HepG2 (cell line): ENCODE measurements around the gene TMEM59. TPM values are rescaled to one million over a fixed set of nuclear protein-coding genes. Genes with fewer than 3 reads are reported as not detected.
A peak's percentile ranks its signal among the peaks of the same experiment; 100 is the strongest.

Experiments
- BRCA1 ChIP-seq: sonication (generic); formaldehyde crosslinking; IDR thresholded peaks from 2 replicates; pipeline ENCODE4 v1.4.0; 2020; ENCODE audit warnings: missing genetic modification reagents
- CCDC6 ChIP-seq: sonication (generic); formaldehyde crosslinking; IDR thresholded peaks from 2 replicates; pipeline ENCODE4 v1.8.1; 2022; ENCODE audit warnings: mild to moderate bottlenecking, missing genetic modification reagents, moderate library complexity
- CREB1 ChIP-seq, 2 experiments: fragments of 450-650 bp in 1 of 2; IDR thresholded peaks; 2 replicates each; pipeline ENCODE4 v1.6.1; 2016 to 2017; ENCODE audit warnings: control low read depth in 1 of 2, mild to moderate bottlenecking in 1 of 2, missing compliant biosample characterization in 1 of 2, missing genetic modification characterization in 1 of 2
- ELF1 ChIP-seq: sonication (generic); formaldehyde crosslinking; IDR thresholded peaks from 2 replicates; pipeline ENCODE4 v1.4.0; 2020; ENCODE audit warnings: missing genetic modification reagents
- ELF3 ChIP-seq: IDR thresholded peaks from 2 replicates; pipeline ENCODE4 v1.6.1; 2016; ENCODE audit warnings: missing genetic modification reagents, missing compliant biosample characterization
- FOSL2 ChIP-seq: sonication (generic); formaldehyde crosslinking; IDR thresholded peaks from 2 replicates; pipeline ENCODE4 v1.4.0; 2020; ENCODE audit warnings: missing genetic modification reagents
- FOXA3 ChIP-seq: IDR thresholded peaks from 2 replicates; pipeline ENCODE4 v1.6.1; 2016; ENCODE audit warnings: missing genetic modification reagents, missing compliant biosample characterization
- GABPB1 ChIP-seq: IDR thresholded peaks from 2 replicates; pipeline ENCODE4 v1.6.1; 2016; ENCODE audit warnings: mild to moderate bottlenecking, missing genetic modification reagents, moderate library complexity, missing compliant biosample characterization
- JUND ChIP-seq: sonication (generic); formaldehyde crosslinking; IDR thresholded peaks from 2 replicates; pipeline ENCODE4 v1.8.0; 2022; ENCODE audit warnings: mild to moderate bottlenecking, missing genetic modification reagents
- KAT8 ChIP-seq: IDR thresholded peaks from 2 replicates; pipeline ENCODE4 v1.6.1; 2016; ENCODE audit warnings: missing genetic modification reagents, missing compliant biosample characterization
- NCOA2 ChIP-seq: sonication (generic); formaldehyde crosslinking; IDR thresholded peaks from 2 replicates; pipeline ENCODE4 v1.8.0; 2022; ENCODE audit warnings: inconsistent platforms
- NR2C2 ChIP-seq: sonication (generic); formaldehyde crosslinking; IDR thresholded peaks from 2 replicates; pipeline ENCODE4 v1.4.0; 2020; ENCODE audit warnings: missing genetic modification reagents, mild to moderate bottlenecking, moderate library complexity, borderline replicate concordance
- PHF20 ChIP-seq: sonication (generic); formaldehyde crosslinking; IDR thresholded peaks from 2 replicates; pipeline ENCODE4 v1.5.0; 2020; ENCODE audit warnings: mild to moderate bottlenecking, missing genetic modification reagents
- REPIN1 ChIP-seq: sonication (generic); formaldehyde crosslinking; IDR thresholded peaks from 2 replicates; pipeline ENCODE4 v1.8.0; 2022; ENCODE audit warnings: missing genetic modification reagents, low read depth, mild to moderate bottlenecking, borderline replicate concordance
- THAP11 ChIP-seq: IDR thresholded peaks from 2 replicates; pipeline ENCODE4 v1.6.1; 2016; ENCODE audit warnings: missing biosample characterization, missing genetic modification reagents
- ZKSCAN1 ChIP-seq: fragments of 150-350 bp; IDR thresholded peaks from 2 replicates; pipeline ENCODE4 v1.6.1; 2014; ENCODE audit warnings: low read length
- ZMYM4 ChIP-seq: sonication (generic); formaldehyde crosslinking; IDR thresholded peaks from 2 replicates; pipeline ENCODE4 v1.8.1; 2023; ENCODE audit warnings: mild to moderate bottlenecking, missing genetic modification reagents
- ZNF124 ChIP-seq: sonication (generic); formaldehyde crosslinking; IDR thresholded peaks from 2 replicates; pipeline ENCODE4 v1.4.0; 2020; ENCODE audit warnings: missing genetic modification reagents
- ZNF256 ChIP-seq: sonication (generic); formaldehyde crosslinking; conservative IDR thresholded peaks from 2 replicates; pipeline ENCODE4 v1.4.0; 2020; ENCODE audit warnings: missing genetic modification reagents
- ZNF768 ChIP-seq: sonication (generic); formaldehyde crosslinking; IDR thresholded peaks from 2 replicates; pipeline ENCODE4 v1.4.0; 2020; ENCODE audit warnings: missing genetic modification reagents
- polyA plus RNA-seq, 8 experiments: library from polyadenylated mRNA; depleted of rRNA in 3 of 8; stranded (reverse) in 7 of 8; unstranded in 1 of 8; fragments of >200 nt; fragmentation: Illumina TruSeq in 4 of 8; extraction: Trizol in 4 of 8; gene quantifications; 2 replicates each; pipeline versions ENCODE4 v1.2.1 to v1.2.3, GENCODE V29; 2011 to 2016; ENCODE audit warnings: low read depth in 4 of 8, missing spikeins in 1 of 8, mixed read lengths in 1 of 8; ENCODE audit not compliant: insufficient read depth in 1 of 8
- total RNA-seq, 5 experiments: library from RNA; depleted of rRNA; stranded (reverse); fragments of >200 nt; fragmentation: Illumina TruSeq; extraction: Trizol; gene quantifications; 2 replicates each; pipeline ENCODE4 v1.2.3, GENCODE V29; 2016; ENCODE audit warnings: low read depth in 1 of 5
- TF ChIP-seq, protein P1 (sequence below): sonication (generic); formaldehyde crosslinking; IDR thresholded peaks from 2 replicates; pipeline ENCODE4 v1.4.0; 2020; ENCODE audit warnings: missing genetic modification reagents, borderline replicate concordance
- TF ChIP-seq, protein P2 (sequence below): sonication (generic); formaldehyde crosslinking; IDR thresholded peaks from 2 replicates; pipeline ENCODE4 v1.9.0; 2022; ENCODE audit warnings: missing genetic modification reagents, mild to moderate bottlenecking, borderline replicate concordance
- TF ChIP-seq, protein P3 (sequence below): sonication (generic); formaldehyde crosslinking; IDR thresholded peaks from 2 replicates; pipeline ENCODE4 v1.4.0; 2020; ENCODE audit warnings: mild to moderate bottlenecking, missing genetic modification reagents
- TF ChIP-seq, protein P4 (sequence below): IDR thresholded peaks from 2 replicates; pipeline ENCODE4 v1.6.1; 2016; ENCODE audit warnings: missing compliant biosample characterization, missing genetic modification reagents, borderline replicate concordance

Gene TMEM59
- total and polyA plus RNA-seq, 2 of the 13 experiments (the other 11 are each of a cell fraction or from before 2014, with no cell fraction given), result 147 to 363 TPM

DNA sequence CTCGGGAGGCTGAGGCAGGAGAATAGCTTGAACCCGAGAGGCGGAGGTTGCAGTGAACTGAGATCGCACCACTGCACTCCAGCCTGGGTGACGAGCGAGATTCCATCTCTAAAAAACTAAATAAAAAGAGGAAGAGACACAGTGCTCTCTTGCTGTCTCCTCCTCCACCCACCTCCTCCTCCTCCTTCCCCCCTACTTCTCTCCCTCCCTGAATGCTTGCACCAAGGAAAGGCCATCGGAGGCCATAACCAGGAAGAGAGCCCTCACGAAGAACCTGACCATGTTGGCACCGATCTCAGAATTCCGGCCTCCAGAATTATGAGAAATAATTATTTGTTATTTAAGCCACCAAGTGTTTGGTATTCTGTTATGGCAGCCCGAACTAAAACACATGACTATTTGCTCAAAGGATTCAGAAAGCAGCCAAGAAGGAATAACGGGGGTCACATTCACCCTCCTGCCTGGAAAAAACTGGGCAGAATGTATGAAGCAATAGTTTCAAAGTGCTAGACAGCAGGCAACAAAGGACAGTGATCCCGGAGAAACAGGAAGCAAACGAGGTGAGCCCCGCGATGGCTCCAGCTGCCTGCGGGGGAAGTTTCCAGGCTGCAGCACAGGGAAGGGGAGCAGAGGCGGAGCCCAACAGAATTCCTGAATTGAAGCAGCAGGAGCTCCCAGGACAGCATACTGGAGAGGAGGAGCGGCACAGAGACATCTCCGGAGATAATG, 70.8 kb downstream of the TMEM59 start (continued):
- TF ChIP-seq NR2C2 (CRISPR knock-in tag) (0 out of 2 replicates have a peak, but pooled peaks have one; percentile 40), ELF3 (CRISPR knock-in tag) (peak; percentile 90), FOXA3 (CRISPR knock-in tag) (peak; percentile 26; the same call in 1 of the 2 replicates), BRCA1 (CRISPR knock-in tag) (no peak), CREB1 (IDR thresholded peaks at IDR 0.05) (no peak), CREB1 (CRISPR knock-in tag; IDR thresholded peaks at IDR 0.05) (peak; percentile 50; the same call in 1 of the 2 replicates), THAP11 (peak; percentile 58; the same call in 1 of the 2 replicates), ELF1 (CRISPR knock-in tag) (peak; percentile 80), FOSL2 (CRISPR knock-in tag) (0 out of 2 replicates have a peak, but pooled peaks have one; percentile 14), CCDC6 (CRISPR knock-in tag) (0 out of 2 replicates have a peak, but pooled peaks have one; percentile 32), ZNF256 (no peak), KAT8 (CRISPR knock-in tag) (peak; percentile 81), REPIN1 (CRISPR knock-in tag) (0 out of 2 replicates have a peak, but pooled peaks have one; percentile 48), ZKSCAN1 (no peak), ZMYM4 (CRISPR knock-in tag) (peak; percentile 36; the same call in 1 of the 2 replicates), ZNF124 (CRISPR knock-in tag) (0 out of 2 replicates have a peak, but pooled peaks have one; percentile 31), GABPB1 (CRISPR knock-in tag) (peak; percentile 61), NCOA2 (peak; percentile 65; the same call in 1 of the 2 replicates), JUND (CRISPR knock-in tag) (no peak), ZNF768 (CRISPR knock-in tag) (peak; percentile 47; the same call in 1 of the 2 replicates), PHF20 (CRISPR knock-in tag) (peak; percentile 38; the same call in 1 of the 2 replicates)
- TF ChIP-seq, protein P1, sequence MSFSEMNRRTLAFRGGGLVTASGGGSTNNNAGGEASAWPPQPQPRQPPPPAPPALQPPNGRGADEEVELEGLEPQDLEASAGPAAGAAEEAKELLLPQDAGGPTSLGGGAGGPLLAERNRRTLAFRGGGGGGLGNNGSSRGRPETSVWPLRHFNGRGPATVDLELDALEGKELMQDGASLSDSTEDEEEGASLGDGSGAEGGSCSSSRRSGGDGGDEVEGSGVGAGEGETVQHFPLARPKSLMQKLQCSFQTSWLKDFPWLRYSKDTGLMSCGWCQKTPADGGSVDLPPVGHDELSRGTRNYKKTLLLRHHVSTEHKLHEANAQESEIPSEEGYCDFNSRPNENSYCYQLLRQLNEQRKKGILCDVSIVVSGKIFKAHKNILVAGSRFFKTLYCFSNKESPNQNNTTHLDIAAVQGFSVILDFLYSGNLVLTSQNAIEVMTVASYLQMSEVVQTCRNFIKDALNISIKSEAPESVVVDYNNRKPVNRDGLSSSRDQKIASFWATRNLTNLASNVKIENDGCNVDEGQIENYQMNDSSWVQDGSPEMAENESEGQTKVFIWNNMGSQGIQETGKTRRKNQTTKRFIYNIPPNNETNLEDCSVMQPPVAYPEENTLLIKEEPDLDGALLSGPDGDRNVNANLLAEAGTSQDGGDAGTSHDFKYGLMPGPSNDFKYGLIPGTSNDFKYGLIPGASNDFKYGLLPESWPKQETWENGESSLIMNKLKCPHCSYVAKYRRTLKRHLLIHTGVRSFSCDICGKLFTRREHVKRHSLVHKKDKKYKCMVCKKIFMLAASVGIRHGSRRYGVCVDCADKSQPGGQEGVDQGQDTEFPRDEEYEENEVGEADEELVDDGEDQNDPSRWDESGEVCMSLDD (CRISPR knock-in tag), result peak; percentile 31; the same call in 1 of the 2 replicates
- TF ChIP-seq, protein P2, sequence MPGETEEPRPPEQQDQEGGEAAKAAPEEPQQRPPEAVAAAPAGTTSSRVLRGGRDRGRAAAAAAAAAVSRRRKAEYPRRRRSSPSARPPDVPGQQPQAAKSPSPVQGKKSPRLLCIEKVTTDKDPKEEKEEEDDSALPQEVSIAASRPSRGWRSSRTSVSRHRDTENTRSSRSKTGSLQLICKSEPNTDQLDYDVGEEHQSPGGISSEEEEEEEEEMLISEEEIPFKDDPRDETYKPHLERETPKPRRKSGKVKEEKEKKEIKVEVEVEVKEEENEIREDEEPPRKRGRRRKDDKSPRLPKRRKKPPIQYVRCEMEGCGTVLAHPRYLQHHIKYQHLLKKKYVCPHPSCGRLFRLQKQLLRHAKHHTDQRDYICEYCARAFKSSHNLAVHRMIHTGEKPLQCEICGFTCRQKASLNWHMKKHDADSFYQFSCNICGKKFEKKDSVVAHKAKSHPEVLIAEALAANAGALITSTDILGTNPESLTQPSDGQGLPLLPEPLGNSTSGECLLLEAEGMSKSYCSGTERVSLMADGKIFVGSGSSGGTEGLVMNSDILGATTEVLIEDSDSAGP (CRISPR knock-in tag), result peak; percentile 52; the same call in 1 of the 2 replicates
- TF ChIP-seq, protein P3, sequence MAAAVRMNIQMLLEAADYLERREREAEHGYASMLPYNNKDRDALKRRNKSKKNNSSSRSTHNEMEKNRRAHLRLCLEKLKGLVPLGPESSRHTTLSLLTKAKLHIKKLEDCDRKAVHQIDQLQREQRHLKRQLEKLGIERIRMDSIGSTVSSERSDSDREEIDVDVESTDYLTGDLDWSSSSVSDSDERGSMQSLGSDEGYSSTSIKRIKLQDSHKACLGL (CRISPR knock-in tag), result no peak
- TF ChIP-seq, protein P4, sequence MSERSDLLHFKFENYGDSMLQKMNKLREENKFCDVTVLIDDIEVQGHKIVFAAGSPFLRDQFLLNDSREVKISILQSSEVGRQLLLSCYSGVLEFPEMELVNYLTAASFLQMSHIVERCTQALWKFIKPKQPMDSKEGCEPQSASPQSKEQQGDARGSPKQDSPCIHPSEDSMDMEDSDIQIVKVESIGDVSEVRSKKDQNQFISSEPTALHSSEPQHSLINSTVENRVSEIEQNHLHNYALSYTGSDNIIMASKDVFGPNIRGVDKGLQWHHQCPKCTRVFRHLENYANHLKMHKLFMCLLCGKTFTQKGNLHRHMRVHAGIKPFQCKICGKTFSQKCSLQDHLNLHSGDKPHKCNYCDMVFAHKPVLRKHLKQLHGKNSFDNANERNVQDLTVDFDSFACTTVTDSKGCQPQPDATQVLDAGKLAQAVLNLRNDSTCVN (CRISPR knock-in tag), result 0 out of 2 replicates have a peak, but pooled peaks have one; percentile 34
